Measurements from ENCODE around the gene KRT15. TPM values are rescaled to one million over a fixed set of nuclear protein-coding genes. Genes with fewer than 3 reads are reported as not detected.

KRT15 gene
- total and polyA plus RNA-seq, 7 experiments from 2014 or later: not detected

DNA sequence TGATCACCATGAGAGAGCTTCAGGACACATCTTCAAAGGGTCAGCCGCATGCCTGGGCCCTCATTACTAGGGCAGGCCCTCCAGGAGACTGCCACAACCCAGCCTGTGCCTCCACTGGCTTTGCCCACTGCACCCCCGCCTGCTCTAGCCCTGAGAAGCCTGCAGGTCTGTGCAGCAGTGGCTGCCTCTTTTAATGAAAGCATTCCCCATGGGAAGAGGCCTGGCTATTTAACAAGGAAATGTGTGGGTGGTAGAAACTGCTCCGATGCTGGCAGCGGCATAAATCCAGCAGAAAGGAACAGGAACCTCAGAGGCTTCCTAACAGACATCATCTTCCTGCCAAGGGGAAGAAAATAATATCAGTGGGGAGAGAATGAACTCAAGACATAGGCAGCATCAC, 51.1 kb downstream of the KRT15 start:
- no peak for DNase-seq
- intact Hi-C loops (cut with micrococcal nuclease): no loop called here
- H3K9me3 ChIP-seq (ENCODE audit: control insufficient read depth in 2 of 3, low read length in 3 of 3): no peaks in the 10 kb centered on the region
- no peaks in the 10 kb centered on the region for H3K4me1 ChIP-seq (ENCODE audit: control insufficient read depth in 2 of 2, insufficient read depth in 2 of 2, low read length in 2 of 2)
- H3K36me3 ChIP-seq (ENCODE audit: control insufficient read depth in 2 of 3, insufficient read depth in 3 of 3, low read length in 3 of 3): no peaks in the 10 kb centered on the region
- no peak for ATAC-seq
- ChIA-PET CTCF (no interaction called here), POLR2A (no interaction called here)
- H3K27me3 ChIP-seq (ENCODE audit: control insufficient read depth in 2 of 2, insufficient read depth in 2 of 2, low read length in 2 of 2): no peaks in the 10 kb centered on the region
- peaks cover 1 to 22% (median 7%) of the 10 kb centered on the region in 11 donors for H3K9me3 Mint-ChIP-seq
- no peaks in the 10 kb centered on the region for H3K4me1 Mint-ChIP-seq
- H3K36me3 Mint-ChIP-seq: peaks cover 0 to 7% (median 4%) of the 10 kb centered on the region in 5 donors
- H3K4me3 Mint-ChIP-seq: no peak overlapping the region
- peaks cover 0 to 8% (median 0%) of the 10 kb centered on the region in 5 donors for H3K27me3 Mint-ChIP-seq
- no peak overlapping the region for H3K4me3 ChIP-seq (ENCODE audit: low read length)
- no peak overlapping the region for H3K27ac ChIP-seq (ENCODE audit: low read depth, low read length)
- no peak overlapping the region for H3K27ac Mint-ChIP-seq

DNA sequence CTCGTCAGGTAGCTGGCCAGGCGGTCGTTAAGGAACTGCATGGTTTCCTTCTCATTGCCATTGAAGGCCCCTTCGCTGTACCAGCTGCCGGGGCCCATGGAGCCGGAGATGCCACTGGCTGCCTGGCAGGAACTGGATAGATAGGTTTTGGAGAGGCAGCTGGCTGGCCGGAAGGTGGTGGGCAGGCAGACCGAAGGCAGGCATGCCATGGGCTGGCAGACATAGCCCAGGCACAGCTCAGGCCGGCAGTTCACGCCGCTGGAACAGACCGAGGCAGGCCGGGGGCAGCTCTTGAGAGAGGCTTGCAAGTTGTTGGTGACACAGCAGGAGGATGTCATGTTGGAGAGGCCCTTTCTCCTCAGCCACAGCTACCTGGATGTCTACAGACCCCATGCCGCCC, 51.7 kb downstream of the KRT15 start, which contains the start of gene KRT32:
TSS of gene KRT32 (minus strand) at position 399 of the 400 bp plus-strand sequence. CDS start at position 338, 61 bp downstream.
- ATAC-seq (no peak), DNase-seq (no peak)
- Histone ChIP-seq H3K27me3 (ENCODE audit: control insufficient read depth in 2 of 2, insufficient read depth in 2 of 2, low read length in 2 of 2) (no peaks in the 10 kb centered on the region), H3K4me3 (ENCODE audit: low read length) (no peak within 1 kb of the TSS), H3K27ac (ENCODE audit: low read depth, low read length) (no peak within 1 kb of the TSS), H3K9me3 (ENCODE audit: control insufficient read depth in 2 of 3, low read length in 3 of 3) (no peaks in the 10 kb centered on the region), H3K36me3 (ENCODE audit: control insufficient read depth in 2 of 3, insufficient read depth in 3 of 3, low read length in 3 of 3) (no peaks in the 10 kb centered on the region), H3K4me1 (ENCODE audit: control insufficient read depth in 2 of 2, insufficient read depth in 2 of 2, low read length in 2 of 2) (no peaks in the 10 kb centered on the region)
- Mint-ChIP-seq H3K4me3 (no peak within 1 kb of the TSS), H3K9me3 (peaks cover 1 to 21% (median 7%) of the 10 kb centered on the region in 11 donors), H3K36me3 (peaks cover 0 to 7% (median 4%) of the 10 kb centered on the region in 5 donors), H3K4me1 (no peaks in the 10 kb centered on the region), H3K27me3 (peaks cover 0 to 8% (median 0%) of the 10 kb centered on the region in 5 donors), H3K27ac (no peak within 1 kb of the TSS)
- ChIA-PET CTCF (interaction anchor here (0.6 kb wide), 1 partner anchor 23 kb away, joined by 4 read pairs; no protein-coding TSS in a partner anchor), POLR2A (no interaction called here)
- intact Hi-C loops (cut with micrococcal nuclease): no loop called here

DNA sequence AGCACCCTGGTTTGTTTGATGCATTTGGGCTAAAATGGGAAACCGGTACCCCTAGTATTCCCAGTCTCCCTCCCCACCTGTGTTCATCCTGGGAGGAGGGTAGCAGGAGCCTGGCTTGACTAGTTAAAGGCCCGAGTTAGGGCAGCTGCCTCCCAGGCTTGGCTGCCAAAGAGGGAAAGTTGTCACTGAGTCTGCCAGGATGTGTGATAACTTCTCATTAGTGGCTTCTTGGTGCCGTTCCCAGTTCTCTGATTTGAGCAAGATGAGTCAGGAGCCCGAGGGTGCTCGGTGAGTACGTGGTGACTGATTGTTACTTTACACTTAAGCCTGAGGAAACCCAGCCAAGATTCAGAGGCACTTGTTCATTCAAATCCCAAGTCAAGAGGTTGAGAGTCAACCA, 54.0 kb downstream of the KRT15 start:
- Histone ChIP-seq H3K27me3 (ENCODE audit: control insufficient read depth in 2 of 2, insufficient read depth in 2 of 2, low read length in 2 of 2) (no peaks in the 10 kb centered on the region), H3K9me3 (ENCODE audit: control insufficient read depth in 2 of 3, low read length in 3 of 3) (no peaks in the 10 kb centered on the region), H3K27ac (ENCODE audit: low read depth, low read length) (no peak overlapping the region), H3K36me3 (ENCODE audit: control insufficient read depth in 2 of 3, insufficient read depth in 3 of 3, low read length in 3 of 3) (no peaks in the 10 kb centered on the region), H3K4me1 (ENCODE audit: control insufficient read depth in 2 of 2, insufficient read depth in 2 of 2, low read length in 2 of 2) (no peaks in the 10 kb centered on the region), H3K4me3 (ENCODE audit: low read length) (no peak overlapping the region)
- CTCF ChIA-PET: no interaction called here
- Mint-ChIP-seq H3K4me1 (no peaks in the 10 kb centered on the region), H3K36me3 (peaks cover 0 to 7% (median 0%) of the 10 kb centered on the region in 5 donors), H3K27me3 (peaks cover 0 to 3% (median 0%) of the 10 kb centered on the region in 5 donors), H3K4me3 (no peak overlapping the region), H3K27ac (no peak overlapping the region), H3K9me3 (peaks cover 0 to 14% (median 4%) of the 10 kb centered on the region in 11 donors)
- POLR2A ChIA-PET: no interaction called here
- ATAC-seq (no peak), DNase-seq (no peak)
- intact Hi-C loops (cut with micrococcal nuclease): no loop called here

DNA sequence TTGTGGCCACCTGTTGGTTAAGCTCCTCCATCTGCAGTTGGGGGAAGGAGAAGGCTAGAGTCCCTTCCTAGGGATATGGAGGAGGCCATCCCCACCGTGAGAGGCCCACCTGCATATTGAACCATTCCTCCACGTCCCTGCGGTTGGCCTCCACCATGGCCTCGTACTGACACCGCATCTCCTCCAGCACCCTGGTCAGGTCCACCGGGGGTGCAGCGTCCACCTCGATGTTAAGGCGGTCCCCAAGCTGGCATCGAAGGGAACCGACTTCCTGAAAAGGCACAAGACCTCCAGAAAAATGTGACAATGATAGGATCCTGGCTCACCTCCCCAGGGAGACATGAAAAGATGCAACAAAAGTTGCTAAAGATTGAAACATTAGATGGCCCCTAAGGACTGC, 54.5 kb downstream of the KRT15 start:
- Histone ChIP-seq H3K27me3 (ENCODE audit: control insufficient read depth in 2 of 2, insufficient read depth in 2 of 2, low read length in 2 of 2) (no peaks in the 10 kb centered on the region), H3K36me3 (ENCODE audit: control insufficient read depth in 2 of 3, insufficient read depth in 3 of 3, low read length in 3 of 3) (no peaks in the 10 kb centered on the region), H3K9me3 (ENCODE audit: control insufficient read depth in 2 of 3, low read length in 3 of 3) (no peaks in the 10 kb centered on the region), H3K27ac (ENCODE audit: low read depth, low read length) (no peak overlapping the region), H3K4me3 (ENCODE audit: low read length) (no peak overlapping the region), H3K4me1 (ENCODE audit: control insufficient read depth in 2 of 2, insufficient read depth in 2 of 2, low read length in 2 of 2) (no peaks in the 10 kb centered on the region)
- Mint-ChIP-seq H3K4me1 (no peaks in the 10 kb centered on the region), H3K27ac (no peak overlapping the region), H3K4me3 (no peak overlapping the region), H3K36me3 (peaks cover 0 to 7% (median 0%) of the 10 kb centered on the region in 5 donors), H3K9me3 (peaks cover 0 to 14% (median 4%) of the 10 kb centered on the region in 11 donors), H3K27me3 (peaks cover 0 to 3% (median 0%) of the 10 kb centered on the region in 5 donors)
- intact Hi-C loops (cut with micrococcal nuclease): no loop called here
- CTCF ChIA-PET: no interaction called here
- no peak for DNase-seq
- POLR2A ChIA-PET: no interaction called here
- no peak for ATAC-seq

DNA sequence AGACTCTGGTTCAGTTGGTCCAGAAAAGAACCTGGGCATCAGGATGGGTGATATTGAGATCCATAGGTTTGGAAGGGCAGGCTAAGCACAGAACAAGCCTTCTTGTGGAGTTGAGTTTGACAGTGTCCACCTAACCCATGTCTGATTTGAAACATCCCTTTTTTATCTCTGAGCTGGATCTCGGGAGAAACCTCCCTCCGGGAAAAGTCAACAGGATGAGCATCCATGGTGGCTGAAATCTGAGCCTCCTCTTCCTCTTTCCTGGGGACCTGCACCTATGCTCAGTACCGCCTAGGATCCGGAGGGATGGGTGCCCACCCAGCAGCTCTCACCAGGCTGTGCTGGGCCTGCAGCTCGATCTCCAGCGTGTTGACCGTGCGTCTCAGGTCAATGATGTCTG, 54.9 kb downstream of the KRT15 start:
- Histone ChIP-seq H3K4me3 (ENCODE audit: low read length) (no peak overlapping the region), H3K27ac (ENCODE audit: low read depth, low read length) (no peak overlapping the region), H3K36me3 (ENCODE audit: control insufficient read depth in 2 of 3, insufficient read depth in 3 of 3, low read length in 3 of 3) (no peaks in the 10 kb centered on the region), H3K4me1 (ENCODE audit: control insufficient read depth in 2 of 2, insufficient read depth in 2 of 2, low read length in 2 of 2) (no peaks in the 10 kb centered on the region), H3K27me3 (ENCODE audit: control insufficient read depth in 2 of 2, insufficient read depth in 2 of 2, low read length in 2 of 2) (no peaks in the 10 kb centered on the region), H3K9me3 (ENCODE audit: control insufficient read depth in 2 of 3, low read length in 3 of 3) (no peaks in the 10 kb centered on the region)
- ATAC-seq (no peak), DNase-seq (no peak)
- intact Hi-C loops (cut with micrococcal nuclease): no loop called here
- Mint-ChIP-seq H3K36me3 (peaks cover 0 to 6% (median 0%) of the 10 kb centered on the region in 5 donors), H3K27ac (no peak overlapping the region), H3K9me3 (peaks cover 0 to 13% (median 4%) of the 10 kb centered on the region in 11 donors), H3K27me3 (peaks cover 0 to 3% (median 0%) of the 10 kb centered on the region in 5 donors), H3K4me3 (no peak overlapping the region), H3K4me1 (no peaks in the 10 kb centered on the region)
- CTCF ChIA-PET: interaction anchor here (0.6 kb wide), 1 partner anchor 444 kb away, joined by 3 read pairs; no protein-coding TSS in a partner anchor
- POLR2A ChIA-PET: no interaction called here

Small RNA genes lying within 50 kb of the gene (microRNA-seq; reads per million reads assigned to microRNA genes)
- not detected for gene MIR6510 (ENCODE audit: borderline microRNAs expressed)

Other genes starting within 250 kb of the KRT15 start
- gene KRTAP9-7, start 243.2 kb downstream of the KRT15 start, total RNA-seq: not detected
- gene KRTAP9-7, start 243.2 kb downstream of the KRT15 start, polyA plus RNA-seq: not detected
- not detected for gene KRTAP29-1, start 216.0 kb downstream of the KRT15 start, total RNA-seq
- under 1 TPM in 1 of 2 donors, not detected in 1; 0.30 TPM for gene KRTAP29-1, start 216.0 kb downstream of the KRT15 start, polyA plus RNA-seq
- under 1 TPM in 3 of 5 experiments, not detected in 2; 0.22 to 0.49 (median 0.32) TPM for gene KRTAP16-1, start 209.6 kb downstream of the KRT15 start, total RNA-seq
- under 1 TPM in 1 of 2 donors, not detected in 1; 0.19 TPM for gene KRTAP16-1, start 209.6 kb downstream of the KRT15 start, polyA plus RNA-seq
- gene KRTAP17-1, start 203.2 kb downstream of the KRT15 start, total RNA-seq: not detected
- not detected for gene KRTAP17-1, start 203.2 kb downstream of the KRT15 start, polyA plus RNA-seq
- gene KRT33A, start 168.1 kb downstream of the KRT15 start, total RNA-seq: not detected
- not detected for gene KRT33A, start 168.1 kb downstream of the KRT15 start, polyA plus RNA-seq
- gene KRT33B, start 149.1 kb downstream of the KRT15 start, total RNA-seq: not detected
- gene KRT33B, start 149.1 kb downstream of the KRT15 start, polyA plus RNA-seq: not detected
- not detected for gene KRT34, start 136.6 kb downstream of the KRT15 start, total RNA-seq
- not detected for gene KRT34, start 136.6 kb downstream of the KRT15 start, polyA plus RNA-seq
- gene KRT31, start 121.3 kb downstream of the KRT15 start, total RNA-seq: not detected
- gene KRT31, start 121.3 kb downstream of the KRT15 start, polyA plus RNA-seq: not detected
- not detected for gene KRT37, start 94.3 kb downstream of the KRT15 start, total RNA-seq
- gene KRT37, start 94.3 kb downstream of the KRT15 start, polyA plus RNA-seq: not detected
- gene KRT38, start 77.9 kb downstream of the KRT15 start, total RNA-seq: not detected
- gene KRT38, start 77.9 kb downstream of the KRT15 start, polyA plus RNA-seq: not detected
- not detected for gene KRT32, start 51.5 kb downstream of the KRT15 start, total RNA-seq
- not detected for gene KRT32, start 51.5 kb downstream of the KRT15 start, polyA plus RNA-seq
- gene KRT35, start 37.7 kb downstream of the KRT15 start, total RNA-seq: not detected
- gene KRT35, start 37.7 kb downstream of the KRT15 start, polyA plus RNA-seq: not detected
- gene KRT36, start 29.0 kb downstream of the KRT15 start, total RNA-seq: not detected
- not detected for gene KRT36, start 29.0 kb downstream of the KRT15 start, polyA plus RNA-seq
- not detected for gene KRT13, start 13.3 kb downstream of the KRT15 start, total RNA-seq
- gene KRT13, start 13.3 kb downstream of the KRT15 start, polyA plus RNA-seq: not detected
- gene KRT19, start 9.4 kb upstream of the KRT15 start, total RNA-seq: not detected
- gene KRT19, start 9.4 kb upstream of the KRT15 start, polyA plus RNA-seq: not detected
- not detected for gene KRT9, start 53.2 kb upstream of the KRT15 start, total RNA-seq
- gene KRT9, start 53.2 kb upstream of the KRT15 start, polyA plus RNA-seq: not detected
- gene KRT14, start 68.0 kb upstream of the KRT15 start, total RNA-seq: not detected
- gene KRT14, start 68.0 kb upstream of the KRT15 start, polyA plus RNA-seq: not detected
- gene KRT16, start 93.9 kb upstream of the KRT15 start, total RNA-seq: not detected
- not detected for gene KRT16, start 93.9 kb upstream of the KRT15 start, polyA plus RNA-seq
- gene KRT17, start 105.7 kb upstream of the KRT15 start, total RNA-seq: not detected
- gene KRT17, start 105.7 kb upstream of the KRT15 start, polyA plus RNA-seq: not detected
- 1,000 to 10,000 TPM in 2 of 5 experiments, 100 to 1,000 TPM in 3; 710 to 2,222 (median 934) TPM for gene EIF1, start 170.0 kb upstream of the KRT15 start, total RNA-seq
- 1,000 to 10,000 TPM in 1 of 2 donors, 100 to 1,000 TPM in 1; 774 to 1,284 TPM for gene EIF1, start 170.0 kb upstream of the KRT15 start, polyA plus RNA-seq
- gene GAST, start 193.4 kb upstream of the KRT15 start, total RNA-seq: not detected
- not detected for gene GAST, start 193.4 kb upstream of the KRT15 start, polyA plus RNA-seq
- gene HAP1, start 215.8 kb upstream of the KRT15 start, total RNA-seq: under 1 TPM in 1 of 5 experiments, not detected in 4; 0.08 TPM
- gene HAP1, start 215.8 kb upstream of the KRT15 start, polyA plus RNA-seq: not detected